ENCODE data around the gene DNPEP. TPM values are rescaled to one million over a fixed set of nuclear protein-coding genes. Genes with fewer than 3 reads are reported as not detected.

Gene DNPEP
- total RNA-seq, 4 donors from 2014 or later: 35.2 to 88.1 (median 52.6) TPM

GRCh38 chr2:219323434-219323833, 64.3 kb downstream of the DNPEP start:
- DNase-seq (ENCODE audit: low spot score in 2 of 2): no peak
- Histone ChIP-seq H3K4me1 (no peaks in the 10 kb centered on the region), H3K27me3 (peaks cover 0 to 31% of the 10 kb centered on the region in 2 donors), H3K4me3 (no peak overlapping the region), H3K27ac (no peak overlapping the region), H3K36me3 (no peaks in the 10 kb centered on the region), H3K9me3 (no peaks in the 10 kb centered on the region)
- 65 to 72% methylated on average over 4 of the region's 4 CpGs for WGBS, 2 donors
- TF ChIP-seq POLR2A (IDR thresholded peaks at IDR 0.05) (no peak), CTCF (IDR thresholded peaks at IDR 0.05) (no peak), EP300 (IDR thresholded peaks at IDR 0.05) (no peak)

Small RNAs within 50 kb of the gene (small RNA-seq; reads per million reads assigned to genes)
- not detected for gene AC053503.3

Other genes starting within 250 kb of the DNPEP start
- gene NHEJ1, start 227.1 kb downstream of the DNPEP start, total RNA-seq: 10 to 100 TPM; 12.9 to 27.4 (median 17.6) TPM
- gene SLC23A3, start 217.9 kb downstream of the DNPEP start, total RNA-seq: under 1 TPM in 3 of 4 donors, not detected in 1; 0.21 to 0.98 (median 0.30) TPM
- gene CNPPD1, start 211.0 kb downstream of the DNPEP start, total RNA-seq: 10 to 100 TPM; 38.8 to 51.3 (median 49.4) TPM
- gene RETREG2, start 209.6 kb downstream of the DNPEP start, total RNA-seq: 10 to 100 TPM; 45.8 to 59.4 (median 54.3) TPM
- 10 to 100 TPM; 30.3 to 58.8 (median 50.5) TPM for gene ZFAND2B, start 181.1 kb downstream of the DNPEP start, total RNA-seq
- gene ABCB6, start 169.0 kb downstream of the DNPEP start, total RNA-seq: 10 to 100 TPM; 22.7 to 43.2 (median 36.1) TPM
- 10 to 100 TPM; 23.4 to 40.0 (median 30.5) TPM for gene ATG9A, start 158.3 kb downstream of the DNPEP start, total RNA-seq
- 100 to 1,000 TPM in 2 of 4 donors, 10 to 100 TPM in 2; 84.5 to 106 (median 97.6) TPM for gene ANKZF1, start 158.1 kb downstream of the DNPEP start, total RNA-seq
- gene GLB1L, start 142.5 kb downstream of the DNPEP start, total RNA-seq: 10 to 100 TPM in 2 of 4 donors, 1 to 10 TPM in 2; 6.7 to 13.1 (median 9.6) TPM
- gene STK16, start 142.4 kb downstream of the DNPEP start, total RNA-seq: 10 to 100 TPM in 3 of 4 donors, 1 to 10 TPM in 1; 9.6 to 17.7 (median 15.3) TPM
- not detected for gene TUBA4B, start 134.7 kb downstream of the DNPEP start, total RNA-seq
- gene TUBA4A, start 134.0 kb downstream of the DNPEP start, total RNA-seq: 10 to 100 TPM in 1 of 4 donors, 1 to 10 TPM in 3; 8.0 to 24.6 (median 9.4) TPM
- 100 to 1,000 TPM in 3 of 4 donors, 10 to 100 TPM in 1; 95.7 to 106 (median 102) TPM for gene DNAJB2, start 108.5 kb downstream of the DNPEP start, total RNA-seq
- gene PTPRN, start 78.5 kb downstream of the DNPEP start, total RNA-seq: not detected
- gene RESP18, start 55.2 kb downstream of the DNPEP start, total RNA-seq: not detected
- 10 to 100 TPM; 20.7 to 50.4 (median 25.0) TPM for gene DES, start 30.5 kb upstream of the DNPEP start, total RNA-seq
- 10 to 100 TPM in 1 of 4 donors, 1 to 10 TPM in 3; 6.7 to 10.2 (median 8.1) TPM for gene SPEG, start 46.9 kb upstream of the DNPEP start, total RNA-seq
- 10 to 100 TPM; 18.8 to 29.7 (median 27.8) TPM for gene GMPPA, start 111.0 kb upstream of the DNPEP start, total RNA-seq
- 1 to 10 TPM in 1 of 4 donors, under 1 TPM in 1, not detected in 2; 0.42 to 3.0 TPM for gene ASIC4, start 126.6 kb upstream of the DNPEP start, total RNA-seq
- 10 to 100 TPM; 51.3 to 91.2 (median 62.9) TPM for gene CHPF, start 155.9 kb upstream of the DNPEP start, total RNA-seq
- 1 to 10 TPM; 1.6 to 2.4 (median 1.9) TPM for gene TMEM198, start 156.1 kb upstream of the DNPEP start, total RNA-seq
- 100 to 1,000 TPM in 2 of 4 donors, 10 to 100 TPM in 2; 85.0 to 135 (median 98.3) TPM for gene OBSL1, start 183.6 kb upstream of the DNPEP start, total RNA-seq
- 1 to 10 TPM in 2 of 4 donors, not detected in 2; 1.1 to 1.4 TPM for gene INHA, start 184.4 kb upstream of the DNPEP start, total RNA-seq
- 10 to 100 TPM; 33.9 to 77.0 (median 72.3) TPM for gene STK11IP, start 209.9 kb upstream of the DNPEP start, total RNA-seq
- 1 to 10 TPM; 1.3 to 5.1 (median 3.4) TPM for gene SLC4A3, start 239.7 kb upstream of the DNPEP start, total RNA-seq